Bone marrow (tissue), 2 donors: ENCODE data around the gene BTBD17.

Source experiments
- DNase-seq, 2 donors: peaks; one replicate each; lab custom pipeline; 2025; lab: John Stamatoyannopoulos, UW

The BTBD17 gene

DNA sequence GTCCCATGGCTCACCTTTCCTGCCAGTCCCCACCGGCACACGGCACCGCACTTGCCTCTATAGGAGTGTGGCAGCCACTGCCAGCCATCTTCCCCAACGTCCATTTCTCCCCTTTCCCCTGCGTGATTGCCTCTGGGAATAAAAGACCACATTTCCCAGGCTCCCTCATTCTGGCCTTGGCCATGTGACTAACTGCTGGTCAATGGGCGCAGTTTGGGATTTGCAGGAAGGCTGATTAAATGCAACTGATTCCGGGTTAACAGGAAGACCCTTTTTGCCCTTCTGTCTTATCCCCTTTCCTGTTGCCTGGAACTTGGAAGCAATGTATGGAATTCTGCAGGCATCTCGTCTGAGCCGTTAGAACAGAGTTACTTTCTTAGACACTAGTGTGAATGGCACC, 3.0 kb downstream of the BTBD17 start:
- no peak for DNase-seq

DNA sequence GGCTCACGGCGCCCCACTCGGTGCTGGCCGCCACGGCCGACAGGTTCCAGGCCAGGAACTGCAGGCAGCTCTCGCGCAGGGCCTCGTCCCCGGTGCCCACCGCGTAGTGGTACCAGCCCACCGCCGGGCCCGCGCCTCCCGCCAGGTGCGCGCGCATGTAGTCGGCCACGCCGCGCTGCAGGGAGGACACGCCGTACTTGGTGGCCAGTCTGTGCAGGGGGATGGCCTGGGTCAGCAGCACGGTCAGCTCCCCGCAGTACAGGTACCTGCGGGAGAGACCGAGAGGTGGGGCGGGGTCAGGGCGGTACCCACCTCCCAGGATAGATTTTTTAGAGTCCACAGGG, 4.2 kb downstream of the BTBD17 start:
- DNase-seq: no peak

DNA sequence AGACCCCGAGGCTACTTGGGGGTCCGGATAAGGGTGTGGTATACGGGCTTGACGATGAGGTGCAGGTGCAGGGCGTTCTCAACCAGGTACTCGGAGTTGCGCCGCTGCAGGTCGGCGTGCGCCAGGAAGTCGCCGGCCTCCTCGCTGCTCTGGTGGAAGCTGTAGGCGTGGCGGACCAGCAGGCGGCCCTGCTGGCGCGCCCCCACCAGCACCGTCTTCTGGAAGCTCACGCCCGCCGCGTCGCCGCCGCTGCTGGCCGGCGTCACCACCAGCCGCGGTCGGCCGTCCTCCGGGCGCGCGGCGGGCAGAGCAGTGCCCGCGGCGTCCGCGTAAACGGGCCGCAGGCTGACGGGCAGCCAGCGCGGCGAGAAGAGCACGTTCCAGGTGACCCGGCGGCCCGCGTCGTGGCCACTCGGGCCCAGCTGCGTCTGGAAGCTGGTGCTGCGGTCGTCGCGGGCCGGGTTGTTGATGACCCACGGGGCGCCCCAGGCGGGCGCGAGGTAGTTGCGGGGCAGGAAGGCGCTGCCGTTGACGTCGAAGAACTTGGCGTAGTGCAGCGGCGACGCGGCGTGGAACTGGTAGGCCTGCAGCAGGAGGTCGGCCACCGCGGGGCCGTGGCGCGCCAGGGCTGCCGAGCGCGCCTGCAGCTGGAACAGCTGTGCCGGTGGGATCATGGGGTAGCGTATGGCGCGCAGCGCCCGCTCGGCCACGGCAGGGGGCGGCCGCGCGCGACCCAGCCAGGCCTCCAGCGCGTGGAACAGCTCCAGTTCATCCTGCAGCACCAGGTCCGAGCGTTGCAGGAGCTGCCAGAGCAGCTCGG, 4.8 kb downstream of the BTBD17 start:
- no peak for DNase-seq

DNA sequence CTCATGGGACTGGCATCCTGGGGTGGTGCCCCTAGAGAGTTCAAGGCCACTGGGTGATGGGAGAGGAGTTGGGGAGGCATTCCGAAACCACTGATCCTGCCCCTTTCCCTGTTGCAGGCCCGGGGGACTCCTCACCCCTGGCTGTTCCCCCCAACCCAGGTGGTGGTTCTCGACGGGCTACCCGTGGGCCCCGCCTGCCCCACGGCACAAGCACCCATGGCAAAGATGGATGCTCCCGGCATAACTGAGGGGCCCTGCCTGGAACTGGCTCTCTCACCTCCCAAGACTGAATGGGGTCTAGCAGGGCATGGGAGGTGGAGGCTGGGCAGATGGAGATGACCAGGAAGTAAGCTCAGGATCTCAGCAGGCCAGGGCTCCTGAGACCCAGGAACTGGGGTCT, 6.6 kb downstream of the BTBD17 start:
- DNase-seq: no peak

DNA sequence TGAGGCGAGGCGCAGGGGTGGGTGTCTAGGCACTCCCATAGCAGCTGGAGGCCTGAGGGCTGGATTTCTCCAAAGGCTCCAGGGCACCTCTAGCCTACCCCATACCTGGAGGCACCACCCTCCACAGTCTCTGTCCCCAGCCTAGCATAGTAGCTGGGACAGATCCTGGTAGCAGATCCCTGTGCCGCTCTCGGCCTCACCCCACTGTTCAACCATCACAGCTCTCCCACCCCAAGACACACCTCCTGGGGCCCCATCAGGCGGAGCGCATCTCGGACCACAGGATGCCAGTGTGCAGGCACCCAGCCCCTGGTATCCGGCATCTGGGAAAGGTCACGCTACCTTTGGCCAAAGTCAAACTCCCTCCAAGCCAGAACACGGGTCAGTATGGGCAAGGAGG, 7.1 kb downstream of the BTBD17 start:
- no peak for DNase-seq

DNA sequence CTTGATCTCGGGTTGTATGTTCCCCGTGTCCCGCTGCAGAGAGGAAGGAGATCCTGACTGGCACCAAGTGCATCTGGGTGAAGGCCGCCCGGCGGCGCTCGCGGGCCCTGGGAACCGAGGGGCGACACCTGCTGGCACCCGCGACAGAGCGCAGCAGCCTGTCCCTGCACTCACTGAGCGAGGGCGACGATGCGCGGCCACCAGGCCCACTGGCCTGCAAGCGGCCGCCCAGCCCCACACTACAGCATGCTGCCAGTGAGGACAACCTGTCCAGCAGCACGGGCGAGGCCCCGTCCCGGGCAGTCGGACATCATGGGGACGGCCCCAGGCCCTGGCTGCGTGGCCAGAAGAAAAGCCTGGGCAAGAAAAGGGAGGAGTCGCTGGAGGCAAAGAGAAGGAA, 7.5 kb downstream of the BTBD17 start:
- peak; percentile 21 to 65 for DNase-seq

DNA sequence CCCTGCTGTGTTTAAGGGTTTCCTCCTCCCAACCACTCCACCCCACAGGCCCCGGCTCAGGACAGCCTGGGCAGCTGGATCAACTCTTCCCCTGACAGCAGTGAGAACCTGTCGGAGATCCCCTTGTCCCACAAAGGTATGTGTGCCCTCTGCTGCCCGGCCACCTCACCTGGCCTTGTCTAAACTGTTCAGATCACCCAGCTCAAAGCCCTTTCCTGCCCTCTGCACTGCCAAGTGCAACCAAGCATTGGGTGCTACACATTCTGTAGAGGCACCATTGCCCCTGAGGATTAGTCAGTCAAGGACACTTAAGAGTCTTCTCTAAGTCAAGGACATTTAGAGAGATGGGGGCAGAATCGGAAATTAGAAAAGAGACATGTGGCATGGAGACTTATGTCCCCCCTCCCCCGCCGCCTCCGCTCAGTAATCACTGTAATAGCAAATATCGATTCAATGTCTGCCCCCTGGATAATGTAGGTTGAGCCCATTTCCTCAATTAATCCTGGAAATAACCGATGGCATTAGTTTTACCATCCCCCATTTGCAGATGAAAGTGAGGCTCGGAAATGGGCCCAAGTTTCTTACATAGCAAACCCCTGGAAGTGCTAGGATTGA, 8.1 kb downstream of the BTBD17 start:
- DNase-seq: no peak

DNA sequence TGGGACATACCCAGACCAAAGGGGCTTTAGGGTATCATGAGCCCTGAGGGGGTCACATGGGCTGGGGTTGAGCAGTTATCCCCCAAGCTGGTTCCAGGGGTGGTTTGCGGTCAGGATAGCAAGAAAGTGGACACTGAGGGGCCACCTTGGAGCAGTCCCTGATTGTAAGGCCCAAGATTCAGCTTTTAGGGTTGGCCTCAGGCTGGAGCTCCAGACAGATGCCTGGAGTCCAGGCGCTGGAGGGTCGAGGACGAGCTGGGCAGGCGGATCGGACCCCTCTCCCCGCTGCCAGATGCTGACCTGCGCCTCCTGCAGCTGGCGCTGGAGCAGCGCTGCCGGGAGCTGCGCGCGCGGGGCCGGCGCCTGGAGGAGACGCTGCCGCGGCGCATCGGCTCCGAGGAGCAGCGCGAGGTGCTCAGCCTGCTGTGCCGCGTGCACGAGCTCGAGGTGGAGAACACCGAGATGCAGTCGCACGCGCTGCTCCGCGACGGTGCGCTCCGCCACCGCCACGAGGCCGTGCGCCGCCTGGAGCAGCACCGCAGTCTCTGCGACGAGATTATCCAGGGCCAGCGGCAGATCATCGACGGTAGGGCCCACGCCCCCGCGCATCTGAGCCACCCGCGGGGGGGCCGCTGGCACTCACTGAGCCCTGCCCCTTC, 10.0 kb downstream of the BTBD17 start:
- DNase-seq: no peak

DNA sequence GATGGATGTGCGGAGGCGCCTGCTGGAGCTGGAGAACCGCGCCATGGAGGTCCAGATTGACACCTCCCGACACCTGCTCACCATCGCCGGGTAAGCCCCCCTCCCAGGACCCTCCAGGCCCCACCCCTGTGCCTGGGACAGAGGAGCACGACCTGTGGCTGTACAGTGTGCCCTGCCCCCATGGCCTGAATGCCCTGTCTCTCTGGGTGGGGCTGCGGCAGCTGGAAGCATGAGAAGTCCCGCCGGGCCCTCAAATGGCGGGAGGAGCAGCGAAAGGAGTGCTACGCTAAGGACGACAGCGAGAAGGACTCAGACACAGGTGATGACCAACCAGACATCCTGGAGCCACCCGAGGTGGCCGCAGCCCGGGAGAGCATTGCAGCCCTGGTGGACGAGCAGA, 11.2 kb downstream of the BTBD17 start:
- DNase-seq: no peak

DNA sequence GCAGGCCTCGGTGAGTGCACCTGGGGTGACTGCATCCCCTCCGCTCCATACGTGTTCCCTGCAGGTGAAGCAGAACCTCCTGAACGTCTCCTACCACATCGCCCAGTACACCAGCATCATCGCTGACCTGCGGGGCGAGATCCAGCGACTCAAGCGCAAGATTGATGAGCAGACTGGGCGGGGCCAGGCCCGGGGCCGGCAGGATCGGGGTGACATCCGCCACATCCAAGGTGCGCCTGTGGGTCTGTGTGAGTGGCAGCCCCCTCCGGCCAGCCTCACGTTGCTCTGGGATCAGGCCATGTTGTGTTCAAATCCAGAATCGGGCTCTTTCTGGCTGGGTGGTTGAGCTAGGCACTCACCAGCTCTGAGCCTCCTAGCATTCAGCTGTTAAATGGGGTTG, 12.5 kb downstream of the BTBD17 start:
- no peak for DNase-seq

DNA sequence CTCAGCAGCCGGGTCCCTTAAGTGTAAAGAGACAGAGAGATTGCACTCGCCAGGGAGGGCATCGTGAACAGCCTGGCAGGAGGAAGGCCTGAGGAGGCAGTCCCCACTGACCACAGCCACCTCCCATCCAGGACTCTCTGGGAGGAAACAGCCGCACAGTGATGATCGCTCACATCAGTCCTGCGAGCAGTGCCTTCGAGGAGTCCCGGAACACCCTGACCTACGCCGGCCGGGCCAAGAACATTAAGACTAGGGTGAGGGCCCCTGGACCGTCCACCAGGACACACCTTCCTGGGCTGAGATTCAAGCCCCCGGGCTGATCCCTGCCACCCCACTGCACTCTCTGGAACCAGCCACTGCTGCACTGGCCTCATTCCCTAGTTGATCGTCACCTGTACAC, 14.0 kb downstream of the BTBD17 start:
- no peak for DNase-seq

DNA sequence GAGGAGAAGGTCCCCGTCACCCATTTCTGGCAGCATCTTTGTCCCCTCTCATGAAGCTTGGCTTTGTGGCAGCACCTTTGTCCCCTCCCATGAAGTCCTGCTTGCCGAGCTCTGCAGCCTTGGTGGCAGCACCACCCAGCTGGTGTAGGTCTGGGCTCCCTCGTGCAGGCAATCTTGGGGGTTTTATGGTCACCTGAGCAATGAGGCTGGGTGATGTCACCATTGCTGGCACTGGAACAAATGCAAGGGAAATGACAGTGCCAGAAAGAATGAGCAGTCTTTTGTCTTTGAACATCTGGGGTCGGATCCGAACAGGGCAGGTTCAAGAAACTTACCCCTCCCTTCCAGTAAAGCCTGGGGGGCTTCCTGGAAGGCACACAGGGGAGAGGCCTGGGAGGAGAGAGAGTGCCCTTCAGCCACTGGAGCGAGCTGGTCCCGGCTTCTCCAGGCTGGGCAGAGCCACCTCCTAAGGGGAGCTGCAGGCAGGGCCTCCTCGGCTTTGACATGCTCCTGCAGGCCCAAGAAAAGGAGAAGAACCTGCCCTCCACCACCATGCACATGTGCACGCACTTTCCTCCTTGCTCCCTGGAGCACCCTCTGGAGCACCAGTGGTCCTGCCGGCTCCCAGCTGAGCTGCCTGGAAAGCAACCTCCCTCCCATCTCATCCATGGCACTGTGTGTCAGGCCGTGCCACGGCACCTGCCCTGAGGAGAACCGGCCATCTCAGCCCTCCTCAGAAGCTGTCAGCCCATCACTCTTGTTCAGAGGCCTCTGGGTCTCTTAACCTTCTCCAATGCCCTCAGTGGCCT, 16.0 kb downstream of the BTBD17 start:
- no peak for DNase-seq

DNA sequence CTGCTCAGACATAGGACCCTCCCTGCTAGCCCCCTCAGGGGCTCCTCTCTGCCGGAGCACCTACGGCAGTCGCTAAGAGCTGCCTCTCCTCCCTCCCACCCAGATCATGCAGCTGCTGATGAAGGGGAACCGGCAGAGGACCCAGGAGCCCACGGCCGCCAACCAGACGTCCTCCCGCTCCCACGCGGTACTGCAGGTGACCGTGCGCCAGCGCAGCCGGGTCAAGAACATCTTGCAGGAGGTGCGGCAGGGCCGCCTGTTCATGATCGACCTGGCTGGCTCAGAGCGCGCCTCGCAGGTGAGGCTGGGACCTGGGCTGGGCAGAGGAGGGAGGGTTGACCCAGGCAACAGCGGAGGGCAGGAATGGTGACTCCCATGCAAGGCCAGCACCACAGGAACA, 17.0 kb downstream of the BTBD17 start:
- DNase-seq: no peak

DNA sequence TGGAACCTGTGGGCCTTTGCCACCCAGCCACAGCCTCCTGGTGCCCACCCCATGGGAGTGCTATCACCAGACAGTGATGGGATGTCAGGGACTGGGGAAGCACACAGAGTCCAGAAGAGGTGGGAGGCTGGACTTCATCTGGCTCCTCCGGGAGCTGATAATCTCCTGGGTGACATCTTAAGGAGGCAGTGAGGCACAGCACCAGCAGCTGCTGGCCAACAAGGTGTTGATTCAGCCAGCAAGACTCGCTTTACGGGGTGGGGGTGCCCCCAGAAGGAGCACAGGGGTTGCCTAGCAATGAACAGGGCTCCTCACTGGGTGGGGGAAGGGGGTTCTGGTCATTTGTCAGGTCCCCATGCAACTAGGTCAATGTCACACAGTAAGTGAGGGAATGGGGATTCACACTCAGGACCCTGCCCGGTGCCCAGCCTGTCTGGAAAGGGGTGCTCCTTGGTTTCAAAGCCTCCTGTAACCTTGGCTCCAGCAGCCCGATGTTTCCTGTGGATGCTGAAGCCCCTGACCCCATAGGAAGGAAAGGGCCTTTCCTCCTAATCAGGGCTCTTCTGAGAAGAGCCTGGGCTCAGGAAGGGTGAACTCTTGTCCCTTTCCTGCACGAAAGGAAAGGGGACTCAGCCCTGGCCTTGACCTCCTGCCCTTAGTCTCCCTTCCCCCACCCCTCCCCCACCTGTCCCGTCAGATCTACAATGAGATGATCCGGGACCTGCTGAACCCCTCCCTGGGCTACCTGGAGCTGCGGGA, 18.0 kb downstream of the BTBD17 start:
- no peak for DNase-seq

DNA sequence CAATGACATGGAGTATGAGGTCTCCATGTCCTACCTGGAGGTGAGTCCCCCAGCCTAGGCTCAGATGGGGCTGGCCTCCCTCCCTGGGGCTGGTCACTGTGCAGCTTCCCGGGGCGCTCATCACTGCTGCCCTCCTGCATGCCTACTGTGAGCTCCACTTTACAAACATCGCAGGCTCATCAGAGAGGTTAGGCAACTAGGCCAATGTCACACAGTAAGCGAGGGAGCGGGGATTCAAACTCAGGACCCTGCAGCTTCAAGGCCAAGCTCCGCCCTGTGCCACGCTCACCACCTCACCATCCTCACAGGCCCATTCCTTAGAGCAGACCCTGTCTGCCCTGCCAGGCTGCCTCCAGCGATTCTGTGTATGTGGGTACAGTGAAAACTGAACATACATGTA, 18.5 kb downstream of the BTBD17 start:
- no peak for DNase-seq

DNA sequence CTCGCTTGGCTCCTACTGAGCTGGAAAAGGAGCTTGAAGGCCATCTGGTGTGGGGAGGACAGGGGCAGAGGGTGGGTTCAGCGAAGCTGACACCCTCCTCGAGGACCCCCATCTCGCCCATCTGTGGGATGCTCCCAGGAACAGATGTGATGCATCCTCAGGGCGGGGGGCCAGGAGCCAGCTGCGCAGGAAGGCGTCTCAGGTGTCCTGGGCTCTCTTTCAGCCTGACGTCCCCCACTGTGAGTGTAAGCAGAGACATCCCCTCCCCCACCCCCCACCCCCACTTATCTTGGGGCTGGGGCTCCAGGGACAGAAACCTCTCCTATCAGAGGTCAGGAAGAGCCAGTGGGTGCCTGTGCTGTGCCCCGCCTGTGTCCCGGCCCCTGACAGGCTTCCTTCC, 19.4 kb downstream of the BTBD17 start:
- no peak for DNase-seq

DNA sequence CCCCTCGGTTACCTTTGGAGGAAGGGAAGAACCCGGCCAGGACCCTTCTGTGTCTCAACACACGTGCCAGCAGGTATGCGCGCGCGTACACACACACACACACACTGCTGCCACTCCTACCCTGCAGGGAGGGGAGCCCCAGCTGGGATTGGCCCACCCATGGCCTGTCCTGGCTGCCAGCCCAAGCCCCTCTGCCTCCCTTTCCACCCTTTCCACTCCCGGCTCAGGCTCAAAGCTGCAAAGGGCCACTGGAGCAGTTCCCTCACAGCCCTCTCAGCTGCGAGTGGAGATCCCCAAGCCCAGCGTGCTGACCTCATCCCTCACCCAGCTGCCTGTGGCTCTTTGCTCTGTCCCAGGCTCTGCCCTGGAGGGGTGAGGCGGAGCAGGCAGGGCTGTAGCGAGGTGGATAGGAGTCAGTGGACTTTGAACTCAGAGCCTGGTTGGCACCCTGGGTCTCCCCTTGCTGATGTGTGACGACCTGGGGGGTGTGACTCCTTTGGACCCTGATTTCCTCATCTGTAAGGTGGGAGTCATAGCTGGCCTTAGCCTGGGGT, 21.1 kb downstream of the BTBD17 start:
- DNase-seq: no peak

DNA sequence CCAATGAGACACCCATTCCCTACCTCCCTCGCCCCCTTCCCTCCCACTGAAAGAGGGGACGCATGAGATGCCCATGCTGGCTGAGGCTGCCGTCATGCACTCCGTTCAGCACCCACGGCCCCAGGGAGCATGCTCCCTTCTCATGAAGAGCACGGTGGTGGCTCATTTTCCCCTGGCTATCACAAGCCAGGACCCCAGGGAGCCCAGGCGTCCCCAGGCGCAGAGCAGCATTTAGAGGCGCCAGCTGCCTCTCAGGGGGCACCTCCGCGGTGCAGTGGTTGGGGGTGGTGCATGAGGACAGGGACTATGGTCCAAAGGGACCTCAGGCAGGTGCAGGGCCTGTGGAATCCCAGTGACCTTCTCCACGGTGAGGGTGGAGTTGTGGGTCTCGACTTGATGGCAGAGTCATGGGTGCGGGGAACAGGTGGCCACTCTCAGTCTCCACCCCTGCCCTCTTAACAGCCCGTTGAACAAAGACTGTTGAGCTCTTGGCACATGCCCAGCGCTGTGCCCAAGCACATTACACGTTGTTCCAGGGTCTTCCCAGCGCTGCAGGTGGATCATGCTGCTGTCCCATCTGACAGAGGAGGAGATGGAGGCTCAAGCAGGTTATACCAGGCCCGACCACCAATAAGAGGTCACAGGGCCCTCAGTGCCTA, 22.0 kb downstream of the BTBD17 start:
- no peak for DNase-seq

DNA sequence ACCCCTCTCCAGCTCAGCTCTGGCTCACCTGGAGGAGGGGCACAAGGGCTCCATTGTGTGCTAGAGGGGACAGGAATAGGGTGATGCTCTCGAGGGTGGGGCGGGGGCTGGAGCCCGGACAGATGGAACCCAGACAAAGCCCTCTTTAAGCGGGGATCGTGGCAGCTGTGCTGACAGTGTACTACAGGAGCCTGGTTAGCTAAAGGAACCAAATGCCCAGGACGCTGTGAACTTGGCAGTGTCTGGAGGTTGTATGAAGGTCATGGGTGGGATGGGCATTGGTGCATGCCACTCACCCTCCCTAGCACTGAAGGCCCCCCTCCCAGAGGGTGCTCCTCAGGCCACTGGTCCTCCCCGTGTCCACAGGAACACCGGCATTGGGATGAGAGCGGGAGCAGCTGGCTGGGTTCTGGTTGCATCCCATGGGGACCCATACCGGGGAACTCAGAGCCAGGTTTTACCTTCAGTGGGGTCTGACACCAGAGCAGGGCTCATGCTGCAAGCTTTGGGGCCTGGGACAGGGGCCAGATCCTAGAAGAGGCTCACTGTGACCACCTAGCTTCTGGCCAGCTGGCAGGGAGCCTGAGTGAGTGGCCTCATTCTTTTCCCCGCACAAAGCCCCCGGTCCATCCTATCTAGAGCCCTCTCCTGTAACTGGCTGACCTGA, 23.7 kb downstream of the BTBD17 start:
- no peak for DNase-seq

DNA sequence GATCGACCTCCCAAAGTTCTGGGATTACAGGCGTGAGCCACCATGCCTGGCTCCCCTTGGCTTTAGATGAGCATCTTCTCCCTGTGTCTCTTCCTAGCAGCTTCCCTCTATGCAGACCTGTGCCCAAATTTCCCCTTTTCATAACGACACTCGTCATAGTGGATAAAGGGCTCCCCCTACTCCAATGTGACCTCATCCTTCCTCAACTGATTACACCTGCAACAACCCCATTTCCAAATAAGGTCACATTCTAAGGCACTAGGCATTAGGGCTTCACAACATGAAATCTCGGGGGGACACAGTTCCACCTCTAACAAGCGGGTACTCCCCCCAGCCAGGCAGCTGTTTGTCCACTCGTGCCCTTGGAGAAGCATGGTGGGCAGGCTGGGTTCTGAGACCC, 25.4 kb downstream of the BTBD17 start:
- no peak for DNase-seq
